Measurements from ENCODE around the gene SLC26A4.
"Not testable (repeated sequence)": the region's sequence is repeated elsewhere in the genome, so short reads cannot be mapped to it uniquely, and the experiment has no call there.

The SLC26A4 gene

GRCh38 chr7:107660381-107661080, at the start of gene SLC26A4:
Gene SLC26A4 (plus strand): TSS chr7:107660828. CDS start chr7:107661642, 814 bp downstream.
- DNase-seq = no peak

DNA sequence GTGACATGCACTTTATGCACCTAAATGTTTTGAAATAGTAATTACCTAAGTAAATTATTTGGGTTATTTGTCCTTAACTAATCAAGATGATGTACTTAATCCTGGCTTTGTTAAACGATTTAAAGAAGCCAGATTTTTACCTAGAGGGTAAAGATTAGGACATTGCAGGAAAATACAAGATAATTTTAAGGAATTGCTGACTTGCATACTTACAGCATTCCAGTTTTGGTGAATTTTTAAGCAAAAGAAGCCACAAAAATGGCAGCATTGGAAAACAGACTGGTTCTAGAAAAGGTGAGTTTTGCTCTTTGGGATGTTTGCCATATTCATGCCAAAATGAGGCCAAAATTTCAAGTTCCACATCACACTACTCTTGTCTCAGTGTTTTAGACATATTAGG, 47.2 kb upstream of the SLC26A4 start:
- DNase-seq = no peak

- no peak for DNase-seq
Observed at GRCh38 chr7:107613948-107614347, 46.7 kb upstream of the SLC26A4 start.

GRCh38 chr7:107614425-107614824, 46.2 kb upstream of the SLC26A4 start:
- no peak for DNase-seq

DNA sequence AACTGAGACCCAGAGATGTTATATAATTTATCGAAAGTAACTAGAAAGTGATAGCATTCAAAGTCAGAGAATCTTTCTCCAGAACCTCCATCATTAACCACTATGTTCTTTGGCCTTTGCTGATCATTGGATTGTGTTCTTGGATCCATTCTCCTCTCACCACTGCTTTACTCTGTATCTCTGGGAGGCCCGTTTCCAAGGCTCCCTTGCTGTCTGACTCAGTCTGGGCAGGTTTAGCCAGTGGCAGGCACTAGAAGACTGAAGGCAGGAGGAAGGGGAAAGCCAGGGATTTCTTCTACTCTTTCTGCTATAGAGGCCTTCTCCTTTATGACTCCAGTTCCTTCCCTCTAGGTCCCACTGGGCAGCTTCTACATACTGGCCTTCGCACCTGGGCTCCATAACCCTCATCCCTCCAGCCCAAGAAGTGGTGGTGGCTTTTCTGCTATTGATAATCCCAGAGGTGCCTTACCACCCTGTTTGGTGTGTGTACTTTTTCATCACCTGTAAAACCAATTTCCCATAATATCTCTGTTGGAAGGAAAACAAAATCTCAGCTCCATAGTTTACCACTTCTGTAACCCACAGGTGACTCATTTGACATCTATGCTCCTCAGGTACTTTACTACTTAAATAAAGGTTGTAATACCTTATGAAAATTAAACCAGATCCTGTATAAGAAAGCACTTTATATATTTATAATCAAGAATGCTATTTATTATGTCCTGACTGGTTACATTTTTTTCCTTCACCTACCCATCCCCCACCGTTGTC, 44.5 kb upstream of the SLC26A4 start:
- DNase-seq = no peak

- no peak for DNase-seq
Observed at GRCh38 chr7:107622429-107622828, 38.2 kb upstream of the SLC26A4 start.

DNA sequence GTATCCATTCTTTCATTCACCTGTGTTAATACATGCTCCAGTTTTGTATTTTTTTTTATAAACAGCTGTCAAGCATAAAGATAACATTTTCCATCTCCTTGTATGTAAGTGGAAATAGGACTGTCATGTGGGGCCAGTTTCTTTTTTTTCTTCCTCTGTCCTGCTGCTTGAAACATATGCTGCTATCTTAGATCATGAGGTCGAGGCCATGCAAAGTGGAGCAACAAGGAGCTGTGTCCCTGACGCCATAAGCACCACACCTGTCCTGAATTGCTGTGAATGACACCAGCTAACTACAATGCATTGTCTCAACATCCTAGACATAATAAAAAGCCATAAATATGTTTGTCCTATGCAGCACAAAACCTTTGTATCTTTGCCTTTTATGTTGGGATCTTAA, 37.7 kb upstream of the SLC26A4 start:
- no peak for DNase-seq

DNA sequence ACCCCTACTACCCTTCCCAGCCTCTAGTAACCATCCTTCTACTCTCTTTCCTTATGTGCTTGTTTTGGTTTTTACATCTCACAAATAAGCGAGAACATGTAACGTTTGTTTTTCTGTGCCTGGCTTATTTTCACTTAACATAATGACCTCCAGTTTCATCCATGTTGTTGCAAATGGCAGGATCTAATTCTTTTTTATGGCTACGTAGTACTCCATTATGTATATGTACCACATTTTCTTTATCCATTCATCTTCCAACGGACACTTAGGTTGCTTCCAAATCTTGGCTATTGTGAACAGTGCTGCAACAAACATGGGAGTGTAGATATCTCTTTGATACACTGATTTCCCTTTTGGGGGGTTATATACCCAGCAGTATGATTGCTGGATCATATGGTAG, 33.6 kb upstream of the SLC26A4 start:
- DNase-seq = no peak

- no peak for DNase-seq
Observed at GRCh38 chr7:107628461-107629064, 32.1 kb upstream of the SLC26A4 start.

DNA sequence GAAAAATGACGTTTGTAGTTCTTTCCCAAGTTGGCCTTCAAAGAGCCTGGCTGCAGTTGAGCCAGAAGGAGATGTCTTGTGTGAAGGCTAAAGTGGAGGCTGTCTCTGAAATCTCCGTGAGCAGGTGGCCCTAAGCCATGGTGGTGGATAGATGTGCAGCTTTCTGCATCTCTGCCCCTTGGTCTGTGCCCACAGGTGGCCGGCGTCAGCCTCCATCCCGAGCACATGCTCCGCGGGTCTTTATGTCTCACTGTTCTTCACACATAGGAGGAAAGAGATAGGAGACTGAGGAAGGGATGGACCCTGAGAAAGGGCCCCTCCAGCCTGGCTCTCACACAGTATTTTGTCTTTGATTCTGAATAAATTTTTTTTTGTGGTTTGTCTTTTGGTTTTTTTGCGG, 30.3 kb upstream of the SLC26A4 start:
- no peak for DNase-seq

- DNase-seq = no peak
Observed at GRCh38 chr7:107631588-107632491, 28.8 kb upstream of the SLC26A4 start.

DNA sequence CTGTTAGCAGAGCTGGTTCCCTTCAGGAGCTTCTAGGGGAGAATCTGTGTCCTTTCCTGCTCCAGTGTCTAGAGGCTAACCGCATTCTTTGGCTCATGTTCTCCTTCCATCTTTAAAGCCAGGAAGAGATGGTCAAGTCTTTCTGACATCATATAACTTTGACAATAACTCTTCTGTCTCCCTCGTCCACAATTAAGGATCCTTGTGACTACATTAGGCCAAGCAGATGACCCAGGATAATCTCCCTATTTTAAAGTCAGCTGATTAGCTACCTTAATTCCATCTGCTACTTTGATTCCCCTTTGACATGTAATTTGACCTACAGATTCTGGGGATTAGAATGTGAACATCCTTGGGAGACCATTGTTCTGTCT, 28.1 kb upstream of the SLC26A4 start:
- no peak for DNase-seq

GRCh38 chr7:107638594-107638993, 22.0 kb upstream of the SLC26A4 start:
- DNase-seq = no peak

- DNase-seq = not testable (repeated sequence)
Observed at GRCh38 chr7:107639070-107639469, 21.6 kb upstream of the SLC26A4 start.

DNA sequence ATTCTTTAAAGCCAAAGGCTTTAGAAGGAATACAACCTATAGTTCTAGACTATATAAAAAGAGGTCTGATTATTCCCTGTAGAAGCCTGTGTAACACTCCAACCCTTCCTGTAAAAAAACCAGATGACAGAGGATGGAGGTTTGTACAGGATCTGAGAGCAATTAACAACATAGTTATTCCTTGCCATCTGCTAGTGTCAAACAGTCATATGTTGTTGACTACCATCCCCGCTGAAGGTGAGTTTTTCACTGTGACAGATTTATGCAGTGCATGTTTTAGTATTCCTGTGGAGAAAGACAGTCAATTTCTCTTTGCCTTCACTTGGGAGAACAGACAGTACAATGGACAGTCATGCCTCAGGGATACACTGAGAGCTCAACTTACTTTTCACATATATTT, 19.0 kb upstream of the SLC26A4 start:
- DNase-seq = no peak

DNA sequence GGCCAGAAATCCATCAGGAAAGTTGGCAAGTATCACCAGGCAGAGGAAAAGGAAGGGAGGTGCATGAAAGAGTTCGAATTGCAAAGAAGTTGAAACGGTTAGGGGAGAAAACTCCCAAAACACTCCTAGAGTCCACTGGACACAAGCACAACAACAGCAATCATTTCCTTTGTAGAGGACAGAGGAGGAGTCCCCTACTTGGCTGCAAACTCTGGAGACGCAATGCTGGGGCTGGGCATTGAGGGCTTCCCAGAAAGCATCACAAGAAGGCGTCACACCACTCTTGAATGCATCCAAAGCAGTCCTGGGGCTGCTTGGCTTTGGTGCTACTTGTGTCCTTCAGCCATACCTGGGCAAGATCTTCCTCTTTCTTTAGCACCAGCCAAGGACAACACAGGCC, 18.1 kb upstream of the SLC26A4 start:
- no peak for DNase-seq

- no peak for DNase-seq
Observed at GRCh38 chr7:107643407-107643806, 17.2 kb upstream of the SLC26A4 start.

- DNase-seq = no peak
Observed at GRCh38 chr7:107643938-107644308, 16.7 kb upstream of the SLC26A4 start.

GRCh38 chr7:107644309-107644974, 16.2 kb upstream of the SLC26A4 start:
- DNase-seq = peak; percentile 34

DNA sequence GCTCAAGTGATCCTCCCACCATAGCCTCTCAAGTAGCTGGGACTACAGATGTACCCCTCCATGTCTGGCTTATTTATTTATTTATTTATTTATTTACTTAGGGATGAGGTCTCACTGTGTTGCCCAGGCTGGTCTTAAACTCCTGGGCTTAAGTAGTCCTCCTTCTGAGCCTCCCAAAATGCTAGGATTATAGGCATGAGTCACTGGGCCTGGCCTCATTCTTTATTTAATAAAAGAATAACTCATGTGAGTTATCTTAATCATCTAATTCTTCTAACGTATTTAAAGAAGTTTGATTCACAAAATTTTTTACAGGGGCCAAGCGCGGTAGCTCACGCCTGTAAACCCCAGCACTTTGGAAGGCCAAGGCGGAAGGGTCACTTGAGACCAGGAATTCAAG, 8.0 kb upstream of the SLC26A4 start:
- no peak for DNase-seq

- DNase-seq = no peak
Observed at GRCh38 chr7:107658467-107658866, 2.2 kb upstream of the SLC26A4 start.

DNA sequence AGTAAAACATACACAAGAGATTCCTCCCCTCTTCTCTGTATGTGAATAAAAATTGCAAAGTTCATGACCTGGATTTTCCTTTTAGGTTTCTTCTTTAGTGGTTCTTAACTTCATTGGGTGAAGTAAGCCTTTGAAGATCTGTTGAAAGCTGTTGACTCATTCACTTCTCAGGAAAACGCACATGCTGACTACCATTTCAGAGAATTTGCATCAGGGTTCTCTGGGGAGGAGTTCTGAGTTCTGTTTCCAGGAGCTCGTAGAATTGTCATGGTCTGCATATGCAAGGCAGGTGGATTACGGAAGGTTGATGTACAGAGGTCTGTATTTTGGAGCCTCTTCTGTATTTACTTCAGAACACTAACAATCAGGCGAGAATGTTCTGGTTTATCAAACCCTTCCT, 962 bp upstream of the SLC26A4 start:
- no peak for DNase-seq
